KBM-7 (cell line): ENCODE measurements around the gene GNA14.
"Not testable (repeated sequence)": the region's sequence is repeated elsewhere in the genome, so short reads cannot be mapped to it uniquely, and the experiment has no call there.

ENCODE experiments used
- DNase-seq: peaks from one replicate; pipeline ENCODE4 v3.0.0-alpha.2; 2015
- in situ Hi-C: fragments of 300-500 bp; cut with MboI; formaldehyde crosslinking; loops from 2 replicates; pipeline ENCODE4 v1.14.3; 2020; ENCODE audit warnings: low sequenced_read_pairs, low pct_unique_long_range_greater_than_20kb, mixed read lengths

GNA14 gene

DNA sequence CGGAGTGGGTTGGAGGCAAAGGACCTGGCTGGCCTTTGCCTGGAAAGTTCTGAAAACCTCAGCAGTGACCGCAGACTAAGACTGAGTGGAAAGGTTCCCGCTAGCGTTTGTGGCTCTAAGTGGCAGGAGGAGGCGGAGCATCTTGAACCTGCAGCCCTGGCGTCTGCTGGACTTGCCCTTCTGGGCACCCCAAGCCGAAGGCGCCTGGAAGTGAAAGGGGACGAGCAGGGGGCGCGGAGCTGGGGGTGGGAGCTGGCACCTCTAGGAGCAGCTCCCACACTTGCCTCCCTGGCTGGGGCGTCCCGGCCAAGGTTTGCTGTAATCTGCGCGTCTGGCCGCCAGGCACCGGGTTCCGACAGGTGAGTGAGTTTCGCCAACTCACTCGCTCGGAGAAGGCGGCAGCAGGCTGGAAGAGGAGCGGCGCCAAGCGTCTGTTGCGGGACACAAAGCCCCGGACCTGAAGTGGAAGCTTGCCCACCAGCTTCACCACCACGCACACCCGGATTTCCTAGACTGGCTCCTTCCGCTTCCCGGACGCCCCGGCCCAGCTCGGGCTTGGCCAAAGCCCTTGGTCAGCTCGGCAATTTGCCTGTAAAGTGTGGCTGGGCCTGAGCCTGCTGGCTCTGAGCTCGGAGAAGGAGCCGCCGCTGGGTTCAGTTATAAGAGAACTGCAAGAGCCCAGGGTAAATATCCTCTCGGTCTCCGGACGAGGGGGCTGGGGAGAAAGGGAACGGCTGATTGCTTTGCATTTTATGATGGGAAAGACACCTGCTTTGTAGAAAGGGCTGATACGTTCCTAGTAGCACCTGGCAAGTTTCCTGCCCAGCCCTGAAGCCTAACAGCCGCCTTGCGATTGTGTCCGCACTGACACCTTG lies at the start of gene GNA14:
GNA14 (minus strand) TSS at position 89 of the 875 bp plus-strand sequence. CDS start 529 bp downstream, outside the sequence.
- in situ Hi-C loops, result no loop called here
- DNase-seq, result no peak

- in situ Hi-C loops, result no loop called here
- no peak for DNase-seq
These were observed 49.3 kb upstream of the GNA14 start for GRCh38 chr9:77697238-77697984.

- in situ Hi-C loops, DNase-seq: not testable (repeated sequence)
These were observed 42.6 kb upstream of the GNA14 start for GRCh38 chr9:77690723-77691122.

DNA sequence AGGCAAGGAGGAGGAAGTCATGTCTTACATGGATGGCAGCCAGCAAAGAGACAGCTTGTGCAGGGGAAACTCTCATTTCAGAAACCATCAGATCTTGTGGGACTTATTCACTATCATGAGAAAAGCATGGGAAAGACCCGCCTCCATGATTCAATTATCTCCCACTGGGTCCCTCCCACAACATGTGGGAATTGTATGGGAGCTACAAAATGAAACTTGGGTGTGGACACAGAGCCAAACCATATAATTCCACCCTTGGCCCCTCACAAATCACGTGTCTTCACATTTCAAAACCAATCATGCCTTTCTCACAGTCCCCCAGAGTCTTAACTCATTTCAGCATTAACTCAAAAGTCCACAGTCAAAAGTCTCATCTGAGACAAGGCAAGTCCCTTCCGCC lies 42.0 kb upstream of the GNA14 start:
- DNase-seq, in situ Hi-C loops: not testable (repeated sequence)

DNA sequence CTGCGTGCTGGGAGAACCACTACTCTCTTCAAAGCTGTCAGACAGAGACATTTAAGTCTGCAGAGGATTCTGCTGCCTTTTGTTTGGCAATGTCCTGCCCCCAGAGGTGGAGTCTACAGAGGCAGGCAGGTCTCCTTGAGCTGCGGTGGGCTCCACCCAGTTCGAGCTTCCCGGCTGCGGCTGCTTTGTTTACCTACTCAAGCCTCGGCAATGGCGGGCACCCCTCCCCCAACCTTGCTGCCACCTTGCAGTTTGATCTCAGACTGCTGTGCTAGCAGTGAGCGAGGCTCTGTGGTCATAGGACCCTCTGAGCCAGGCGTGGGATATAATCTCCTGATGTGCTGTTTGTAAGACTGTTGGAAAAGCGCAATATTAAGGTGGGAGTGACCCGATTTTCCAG lies 39.6 kb upstream of the GNA14 start:
- DNase-seq, in situ Hi-C loops: not testable (repeated sequence)

GRCh38 chr9:77680581-77680980 lies 32.5 kb upstream of the GNA14 start:
- in situ Hi-C loops, result no loop called here
- DNase-seq, result no peak

DNA sequence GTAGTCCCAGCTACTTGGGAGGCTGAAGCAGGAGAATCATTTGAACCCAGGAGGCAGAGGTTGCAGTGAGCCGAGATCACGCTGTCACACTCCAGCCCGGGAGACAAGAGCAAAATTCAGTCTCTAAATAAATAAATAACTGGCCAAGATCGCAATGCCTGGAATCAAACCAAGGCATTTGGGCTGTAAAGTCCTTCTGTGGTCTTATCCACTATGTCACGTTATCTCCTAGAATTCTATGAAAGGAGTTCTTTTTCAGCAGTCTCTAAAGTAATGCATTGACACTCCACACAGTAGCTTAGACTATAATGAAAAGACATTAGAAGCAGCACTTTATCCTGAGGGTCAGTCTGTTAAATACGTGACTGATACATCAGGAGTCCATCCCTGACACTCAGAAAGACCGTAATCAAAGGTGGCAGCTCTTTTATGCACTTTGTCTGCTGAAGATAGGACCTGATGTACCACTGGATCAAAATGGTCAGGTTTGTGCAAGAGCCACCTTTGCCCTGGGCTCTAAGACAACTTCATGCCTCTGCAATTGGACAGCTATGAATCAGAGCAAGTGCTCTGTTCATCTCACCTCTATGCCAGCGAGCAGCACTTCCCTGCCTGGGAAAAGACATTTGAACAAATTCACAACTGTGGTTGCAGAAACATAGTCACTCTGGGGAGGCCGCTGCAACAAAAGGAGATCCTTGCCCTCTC lies 31.7 kb upstream of the GNA14 start:
- no peak for DNase-seq
- in situ Hi-C loops, result no loop called here

DNA sequence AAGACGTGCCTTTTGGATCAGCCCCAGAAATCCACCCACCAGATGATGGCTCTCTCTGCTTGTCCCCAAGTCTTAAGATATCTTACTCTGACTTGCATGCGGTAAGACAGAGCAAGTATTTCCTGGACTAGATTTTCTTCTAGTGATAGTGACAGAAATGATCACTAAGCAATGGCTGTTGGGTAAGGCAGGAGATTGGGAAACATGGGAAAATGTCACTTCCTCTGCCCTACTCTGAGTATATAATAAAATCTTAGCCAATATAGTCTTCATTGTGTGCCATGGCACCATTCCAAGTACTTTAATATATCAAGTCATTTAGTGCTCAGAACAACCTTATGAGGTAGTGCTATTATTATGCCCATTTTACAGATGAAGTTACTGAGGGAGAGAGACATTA lies 31.0 kb upstream of the GNA14 start:
- no peak for DNase-seq
- in situ Hi-C loops, result no loop called here

DNA sequence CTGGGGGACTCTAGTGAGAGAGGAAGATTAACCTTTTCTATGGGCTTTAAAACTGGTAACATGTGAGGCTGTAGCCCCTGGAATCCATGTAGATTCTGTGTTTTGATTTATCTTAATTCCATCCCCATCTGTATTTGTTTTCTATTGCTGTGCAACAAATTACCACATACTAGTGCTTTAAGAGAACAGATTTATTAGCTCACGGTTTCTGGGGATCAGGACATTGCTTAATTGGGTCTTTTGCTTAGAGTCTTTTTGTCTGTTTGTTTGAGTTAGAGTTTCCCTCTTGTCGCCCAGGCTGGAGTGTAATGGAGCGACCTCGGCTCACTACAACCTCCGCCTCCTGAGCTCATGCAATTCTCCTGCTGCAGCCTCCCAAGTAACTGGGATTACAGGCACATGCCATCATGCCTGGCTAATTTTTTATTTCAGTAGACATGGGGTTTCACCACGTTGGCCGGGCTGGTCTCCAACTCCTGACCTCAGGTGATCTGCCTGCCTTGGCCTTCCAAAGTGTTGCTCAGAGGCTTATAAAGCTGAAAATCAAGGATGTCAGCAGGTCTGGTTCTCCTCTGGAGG lies 29.9 kb upstream of the GNA14 start:
- in situ Hi-C loops, result no loop called here
- DNase-seq, result no peak

DNA sequence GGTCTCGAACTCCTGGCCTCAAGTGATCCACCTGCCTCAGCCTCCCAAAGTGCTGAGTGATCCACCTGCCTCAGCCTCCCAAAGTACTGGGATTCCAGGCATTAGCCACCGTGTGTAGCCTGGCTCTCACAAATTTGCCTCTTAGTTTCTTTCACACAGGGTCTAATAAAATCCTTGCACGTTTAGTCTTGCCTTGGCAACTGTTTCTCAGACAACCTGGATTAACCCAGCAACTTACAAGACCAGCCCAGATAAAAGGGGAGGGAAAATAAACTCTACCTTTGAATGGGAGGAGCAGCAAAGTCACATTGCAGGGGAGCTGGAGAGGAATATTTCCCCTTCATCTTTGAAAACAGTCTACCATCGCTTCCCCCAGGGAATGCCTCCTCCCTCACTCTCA lies 29.3 kb upstream of the GNA14 start:
- in situ Hi-C loops, result no loop called here
- DNase-seq, result no peak

DNA sequence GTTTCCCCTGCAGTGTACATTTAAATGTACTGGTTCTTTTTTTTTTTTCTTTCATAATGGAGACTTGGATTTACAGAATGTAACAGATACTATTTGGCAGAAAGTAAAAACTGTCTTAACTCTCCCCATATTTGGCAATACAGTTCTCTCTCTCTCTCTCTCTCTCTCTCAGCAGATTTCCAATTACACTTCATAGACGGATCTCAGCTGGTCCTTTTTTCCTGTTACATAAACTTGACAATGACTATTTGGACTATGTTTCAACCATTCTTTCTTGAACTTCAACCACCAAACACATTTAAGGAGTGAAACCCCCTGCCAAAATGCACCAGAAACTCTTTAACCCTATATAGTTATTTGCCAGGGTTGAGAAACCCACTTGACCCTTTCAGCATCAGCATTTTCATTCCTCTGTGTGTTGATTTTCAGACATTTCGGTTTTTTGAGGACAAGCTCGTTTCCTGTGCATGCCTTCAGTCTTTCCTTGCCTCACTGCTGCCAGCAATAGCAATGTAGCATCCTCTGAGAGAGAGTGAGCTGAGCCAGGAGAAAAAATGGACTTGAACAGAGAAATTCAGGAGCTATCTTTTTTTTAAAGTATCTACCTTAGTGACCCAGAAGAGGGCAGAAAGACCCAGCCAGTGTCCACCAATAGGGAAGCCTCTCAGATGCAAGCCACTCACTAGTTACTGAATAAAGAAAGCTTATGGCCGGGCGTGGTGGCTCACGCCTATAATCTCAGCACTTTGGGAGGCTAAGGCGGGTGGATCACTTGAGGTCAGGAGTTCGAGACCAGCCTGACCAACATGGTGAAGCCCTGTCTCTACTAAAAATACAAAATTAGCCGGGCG lies 26.0 kb upstream of the GNA14 start:
- in situ Hi-C loops, result no loop called here
- peak; percentile 10 for DNase-seq

DNA sequence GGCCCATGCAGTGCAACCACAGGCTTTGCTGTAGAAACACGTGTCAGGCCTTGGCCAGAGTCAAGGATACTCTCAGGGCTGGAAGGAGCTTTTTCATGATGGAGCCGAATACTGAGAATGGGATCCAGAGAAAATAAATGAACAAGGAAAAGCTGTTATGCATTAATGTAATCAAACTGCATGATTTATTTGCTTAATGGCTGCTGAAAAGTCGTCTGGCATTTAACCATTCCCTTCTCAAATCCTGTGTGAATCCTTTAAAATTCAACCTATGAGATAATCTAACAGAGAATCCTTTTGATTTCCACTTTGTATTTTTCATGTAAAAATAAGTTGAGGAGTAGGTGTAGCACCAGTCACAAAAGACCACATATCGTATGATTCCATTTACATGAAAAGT lies 24.1 kb upstream of the GNA14 start:
- no peak for DNase-seq
- in situ Hi-C loops, result no loop called here

DNA sequence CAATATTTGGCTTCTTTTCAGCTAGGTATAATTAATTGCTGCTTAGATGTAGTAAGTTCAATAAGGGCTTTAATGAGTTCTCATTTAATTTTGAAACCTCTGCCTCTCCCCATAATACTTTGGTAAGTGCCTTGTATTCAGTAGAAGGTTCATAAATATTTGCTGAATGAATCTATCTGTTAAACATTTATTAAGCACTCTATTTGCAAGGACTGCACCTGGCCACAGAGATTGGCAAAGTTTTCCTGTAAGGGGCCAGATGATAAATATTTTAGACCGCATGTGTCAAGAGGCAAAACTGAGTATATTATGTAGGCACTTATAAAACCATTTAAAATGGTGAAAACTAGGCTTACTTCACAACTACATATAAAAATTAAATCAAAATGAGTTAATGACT lies 19.0 kb upstream of the GNA14 start:
- DNase-seq, result no peak
- in situ Hi-C loops, result no loop called here

- no peak for DNase-seq
- in situ Hi-C loops, result no loop called here
These were observed 15.6 kb upstream of the GNA14 start for GRCh38 chr9:77663754-77664153.

GRCh38 chr9:77661566-77662085 lies 13.5 kb upstream of the GNA14 start:
- no peak for DNase-seq
- in situ Hi-C loops, result no loop called here

DNA sequence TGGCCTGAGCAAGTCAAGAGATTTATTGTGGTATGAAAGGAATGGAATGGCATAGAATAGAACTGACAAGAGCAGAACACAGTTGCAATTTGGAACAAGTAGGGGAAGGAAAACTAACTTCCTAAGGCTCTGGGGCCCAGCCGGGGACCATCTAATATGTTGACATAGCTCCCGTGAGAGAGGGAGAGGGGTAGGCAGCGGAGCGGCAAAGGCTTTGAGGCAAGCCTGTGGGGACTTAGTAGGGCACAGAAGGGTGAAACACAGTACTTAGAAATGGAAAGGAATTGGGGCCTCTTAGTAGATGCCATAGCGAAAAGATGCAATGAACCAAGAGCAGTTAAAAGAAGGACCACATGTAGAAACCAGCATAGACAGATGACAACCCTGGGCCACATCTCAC lies 11.8 kb upstream of the GNA14 start:
- in situ Hi-C loops, result no loop called here
- DNase-seq, result no peak

- no peak for DNase-seq
- in situ Hi-C loops, result no loop called here
These were observed 3.1 kb upstream of the GNA14 start for GRCh38 chr9:77651203-77651602.

DNA sequence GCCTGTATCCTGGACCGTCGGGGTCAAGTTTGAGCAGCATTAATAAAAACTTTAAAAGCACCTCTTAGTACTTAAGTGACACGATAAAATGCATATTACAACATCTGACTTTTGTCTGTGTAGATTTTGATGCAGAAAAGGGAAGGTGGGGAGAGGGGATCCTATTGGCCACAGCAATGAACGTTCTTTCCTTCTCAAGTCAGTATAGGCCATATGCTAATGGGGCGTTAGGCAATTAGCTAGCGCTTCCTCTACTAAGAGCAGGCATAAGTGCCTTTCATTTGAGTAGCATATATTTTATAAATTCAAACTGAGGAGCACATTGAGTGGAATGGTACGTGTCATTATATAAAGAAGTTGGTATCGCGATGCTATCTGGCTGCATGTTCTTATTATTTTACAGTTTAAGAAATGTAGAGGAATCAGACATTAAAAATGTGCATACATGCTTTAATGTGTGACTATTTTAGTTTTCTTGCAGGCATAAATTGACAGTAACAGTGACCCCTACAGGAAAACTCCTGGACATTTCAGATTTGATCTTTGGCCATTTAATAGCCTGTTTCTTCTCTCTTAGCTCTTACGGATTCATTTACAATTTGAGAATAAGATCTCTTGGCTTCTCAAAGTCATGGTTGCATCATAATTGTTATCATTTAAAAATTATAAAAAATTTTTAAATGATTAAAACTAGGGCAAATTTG lies 1.1 kb upstream of the GNA14 start:
- DNase-seq, result peak; percentile 22
- in situ Hi-C loops, result no loop called here
